ENCODE results near the gene PUS7.
"Not testable (repeated sequence)": the region's sequence is repeated elsewhere in the genome, so short reads cannot be mapped to it uniquely, and the experiment has no call there.

The PUS7 gene

GRCh38 chr7:105521717-105522463 lies at the start of gene PUS7:
Gene PUS7, minus strand, starts transcription at chr7:105522271. Its CDS starts 13,759 bp downstream, at chr7:105508512.
- DNase-seq, result peak; percentile 88

GRCh38 chr7:105567821-105568220 lies 45.8 kb upstream of the PUS7 start:
- DNase-seq, result no peak

GRCh38 chr7:105567024-105567423 lies 45.0 kb upstream of the PUS7 start:
- DNase-seq, result no peak

GRCh38 chr7:105565190-105565589 lies 43.1 kb upstream of the PUS7 start:
- no peak for DNase-seq

- DNase-seq, result no peak
Observed at GRCh38 chr7:105559926-105560325, 37.9 kb upstream of the PUS7 start.

GRCh38 chr7:105538339-105538738 lies 16.3 kb upstream of the PUS7 start:
- peak; percentile 50 for DNase-seq

GRCh38 chr7:105532709-105533460 lies 10.8 kb upstream of the PUS7 start:
- DNase-seq, result no peak

- DNase-seq, result peak; percentile 92
Observed at GRCh38 chr7:105531792-105532671, 10.0 kb upstream of the PUS7 start, which contains the start of gene RINT1. Gene RINT1, plus strand, starts transcription at chr7:105532201. Its CDS starts 115 bp downstream, at chr7:105532316.

GRCh38 chr7:105530546-105530945 lies 8.5 kb upstream of the PUS7 start:
- no peak for DNase-seq

- no peak for DNase-seq
Observed at GRCh38 chr7:105530126-105530525, 8.1 kb upstream of the PUS7 start.

- DNase-seq, result not testable (repeated sequence)
Observed at GRCh38 chr7:105527737-105528136, 5.7 kb upstream of the PUS7 start.

- no peak for DNase-seq
Observed at GRCh38 chr7:105524840-105525239, 2.8 kb upstream of the PUS7 start.

GRCh38 chr7:105524423-105524822 lies 2.4 kb upstream of the PUS7 start:
- DNase-seq, result not testable (repeated sequence)

- peak; percentile 74 for DNase-seq
Observed at GRCh38 chr7:105521027-105521716, 899 bp downstream of the PUS7 start.

GRCh38 chr7:105520620-105521019 lies 1.5 kb downstream of the PUS7 start:
- not testable (repeated sequence) for DNase-seq

GRCh38 chr7:105519353-105519752 lies 2.7 kb downstream of the PUS7 start:
- no peak for DNase-seq

GRCh38 chr7:105515610-105516009 lies 6.5 kb downstream of the PUS7 start:
- DNase-seq, result not testable (repeated sequence)

- no peak for DNase-seq
Observed at GRCh38 chr7:105512926-105513526, 9.0 kb downstream of the PUS7 start.

- DNase-seq, result no peak
Observed at GRCh38 chr7:105512415-105512814, 9.7 kb downstream of the PUS7 start.

- no peak for DNase-seq
Observed at GRCh38 chr7:105502173-105502572, 19.9 kb downstream of the PUS7 start.

GRCh38 chr7:105497016-105497415 lies 25.1 kb downstream of the PUS7 start:
- no peak for DNase-seq

GRCh38 chr7:105496521-105496920 lies 25.6 kb downstream of the PUS7 start:
- no peak for DNase-seq

Measured in hematopoietic multipotent progenitor cell treated with erythropoietin and hydrocortisone succinate and interleukin-3 and kit ligand, for 8 days (in vitro differentiated cells).